ENCODE results near the gene POLE2.
A peak's percentile ranks its signal among the peaks of the same experiment; 100 is the strongest.
"Not testable (repeated sequence)": the region's sequence is repeated elsewhere in the genome, so short reads cannot be mapped to it uniquely, and the experiment has no call there.

POLE2 gene

DNA sequence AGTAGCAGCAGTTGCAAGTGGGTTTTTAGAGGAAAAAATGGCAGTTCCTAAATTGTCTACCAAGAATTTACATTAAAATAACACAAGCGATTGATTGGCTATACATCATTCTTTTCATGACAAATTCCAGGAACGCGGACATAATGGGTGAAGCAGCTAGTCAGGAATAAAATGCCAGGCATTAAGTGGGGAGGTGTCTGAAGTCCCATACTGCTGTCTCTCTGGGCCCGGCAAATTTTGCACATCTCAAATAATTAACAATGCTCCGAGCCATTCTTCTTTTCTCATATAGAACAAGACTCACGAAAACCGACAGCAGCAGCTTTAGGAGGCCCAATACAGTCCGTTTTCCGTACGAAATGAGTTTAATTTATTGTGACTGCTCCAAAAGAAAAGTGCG lies 68.3 kb downstream of the POLE2 start:
- DNase-seq (ENCODE audit: low read depth, low spot score): no peak

DNA sequence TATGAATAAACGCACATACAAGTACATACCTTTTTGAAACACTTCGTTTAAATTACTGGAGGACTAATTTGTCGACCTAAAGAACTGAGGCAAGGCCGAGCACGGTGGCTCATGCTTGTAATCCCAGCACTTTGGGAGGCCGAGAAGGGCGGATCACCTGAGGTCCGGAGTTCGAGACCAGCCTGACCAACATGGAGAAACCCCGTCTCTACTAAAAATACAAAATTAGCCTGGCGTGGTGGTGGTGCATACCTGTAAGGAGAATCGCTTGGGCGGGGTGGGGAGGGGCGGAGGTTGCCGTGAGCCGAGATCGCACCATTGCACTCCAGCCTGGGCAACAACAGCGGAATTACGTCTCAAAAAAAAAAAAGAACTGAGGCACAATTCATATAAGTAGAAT lies 68.7 kb downstream of the POLE2 start:
- not testable (repeated sequence) for DNase-seq (ENCODE audit: low read depth, low spot score)

DNA sequence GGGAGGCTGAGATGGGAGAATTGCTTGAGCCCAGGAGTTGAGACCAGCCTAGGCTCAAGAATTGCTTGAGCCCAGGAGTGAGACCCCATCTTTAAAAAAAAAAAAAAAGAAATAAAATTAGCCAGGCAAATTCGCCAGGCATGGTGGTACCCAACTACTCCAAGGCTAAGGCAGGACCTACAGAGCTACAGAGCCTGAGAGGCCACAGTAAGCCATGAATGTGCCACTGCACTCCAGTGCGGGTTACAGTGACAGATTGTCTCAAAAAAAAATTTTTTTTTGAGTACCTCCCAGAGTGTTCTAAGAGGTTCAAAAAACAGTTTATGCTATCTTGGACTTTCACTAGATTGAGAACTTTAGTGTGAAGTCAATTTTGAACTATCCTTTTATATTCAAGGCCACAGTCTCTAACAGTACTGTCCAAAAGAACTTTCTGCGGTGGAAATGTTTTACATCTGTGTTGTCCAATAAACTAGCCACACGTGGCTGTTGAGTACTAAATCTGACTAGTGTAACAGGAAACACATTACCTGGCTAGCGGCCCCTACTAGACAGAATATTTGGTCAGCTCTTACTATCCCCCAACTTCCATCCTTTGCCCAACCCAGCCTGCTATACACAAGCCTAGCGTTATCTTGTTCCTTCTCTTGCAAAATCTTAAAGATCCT lies 70.0 kb downstream of the POLE2 start:
- no peak for DNase-seq (ENCODE audit: low read depth, low spot score)

DNA sequence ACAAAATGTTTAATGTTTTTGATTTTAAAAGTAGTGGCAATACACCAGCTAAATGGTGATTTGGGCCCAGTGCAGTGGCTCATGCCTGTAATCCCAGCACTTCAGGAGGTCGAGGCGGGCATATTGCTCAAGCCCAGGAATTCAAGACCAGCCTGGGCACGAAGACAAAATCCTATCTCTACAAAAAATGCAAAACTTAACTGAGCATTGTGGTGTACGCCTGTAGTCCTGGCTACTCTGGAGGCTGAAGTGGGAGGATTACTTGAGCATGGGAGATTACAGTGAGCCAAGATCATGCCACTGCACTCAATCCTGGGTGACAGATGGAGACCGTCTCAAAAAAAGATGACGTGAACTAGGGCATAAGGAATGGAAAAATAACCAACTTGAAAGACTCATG lies 72.2 kb downstream of the POLE2 start:
- DNase-seq (ENCODE audit: low read depth, low spot score): no peak

DNA sequence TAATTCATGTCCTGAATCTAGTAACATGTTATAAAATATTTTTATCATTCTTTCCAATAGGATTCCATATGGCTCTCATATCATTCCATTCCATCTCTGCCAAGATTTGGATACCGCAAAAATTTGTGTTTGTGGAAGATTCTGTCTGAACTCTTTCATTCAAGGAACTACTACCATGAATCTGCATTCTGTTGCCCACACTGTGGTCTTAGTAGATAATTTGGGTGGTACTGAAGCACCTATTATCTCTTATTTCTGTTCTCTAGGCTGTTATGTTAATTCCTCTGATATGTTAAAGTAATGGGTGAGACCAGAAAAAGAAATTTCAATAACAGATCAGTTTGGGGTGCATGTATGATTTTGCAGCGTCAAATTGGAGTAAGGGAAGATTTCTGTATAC lies 73.8 kb downstream of the POLE2 start:
- DNase-seq (ENCODE audit: low read depth, low spot score): no peak

DNA sequence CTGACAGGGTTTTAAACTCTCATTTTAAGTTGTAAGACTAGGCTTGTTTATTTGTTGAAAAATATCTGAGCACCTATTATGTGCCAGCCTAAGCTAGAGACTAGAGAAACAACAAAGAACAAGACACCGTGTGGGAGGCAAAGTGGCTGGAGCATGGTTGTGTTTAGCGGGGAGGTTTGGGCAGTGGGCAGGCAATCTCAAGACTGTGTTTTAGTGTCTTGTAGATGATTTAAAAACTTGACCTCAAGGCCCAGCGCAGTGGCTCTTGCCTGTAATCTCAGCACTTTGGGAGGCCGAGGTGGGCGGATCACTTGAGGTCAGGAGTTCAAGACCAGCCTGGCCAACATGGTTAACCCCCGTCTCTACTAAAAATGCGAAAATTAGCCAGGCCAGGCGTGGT lies 75.3 kb downstream of the POLE2 start:
- DNase-seq (ENCODE audit: low read depth, low spot score): no peak

DNA sequence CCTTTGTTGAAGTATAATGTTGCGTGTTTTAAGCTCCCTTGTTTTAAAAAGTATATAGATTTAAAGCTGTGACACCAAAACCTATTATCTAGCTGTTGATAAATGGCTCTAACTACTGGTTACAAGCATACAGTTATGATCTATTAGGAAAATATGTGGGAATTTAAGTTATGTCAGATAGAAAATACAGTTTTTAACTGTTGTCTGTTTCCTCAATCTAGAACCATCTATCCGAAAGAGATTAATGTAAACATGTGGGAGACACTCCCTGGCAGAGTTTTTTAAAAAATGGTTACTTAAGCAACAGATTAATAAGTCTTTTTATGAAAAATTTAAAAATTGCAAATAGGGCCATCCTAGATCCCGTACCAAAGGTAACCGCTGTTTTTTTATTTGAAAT lies 75.8 kb downstream of the POLE2 start:
- no peak for DNase-seq (ENCODE audit: low read depth, low spot score)

DNA sequence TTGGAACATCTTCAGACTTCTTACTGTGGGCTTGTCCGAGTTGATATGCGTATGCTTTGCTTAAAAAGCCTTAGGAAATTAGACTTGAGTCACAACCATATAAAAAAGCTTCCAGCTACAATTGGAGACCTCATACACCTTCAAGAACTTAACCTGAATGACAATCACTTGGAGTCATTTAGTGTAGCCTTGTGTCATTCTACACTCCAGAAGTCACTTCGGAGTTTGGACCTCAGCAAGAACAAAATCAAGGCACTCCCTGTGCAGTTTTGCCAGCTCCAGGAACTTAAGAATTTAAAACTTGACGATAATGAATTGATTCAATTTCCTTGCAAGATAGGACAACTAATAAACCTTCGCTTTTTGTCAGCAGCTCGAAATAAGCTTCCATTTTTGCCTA lies 80.4 kb downstream of the POLE2 start:
- no peak for DNase-seq (ENCODE audit: low read depth, low spot score)

DNA sequence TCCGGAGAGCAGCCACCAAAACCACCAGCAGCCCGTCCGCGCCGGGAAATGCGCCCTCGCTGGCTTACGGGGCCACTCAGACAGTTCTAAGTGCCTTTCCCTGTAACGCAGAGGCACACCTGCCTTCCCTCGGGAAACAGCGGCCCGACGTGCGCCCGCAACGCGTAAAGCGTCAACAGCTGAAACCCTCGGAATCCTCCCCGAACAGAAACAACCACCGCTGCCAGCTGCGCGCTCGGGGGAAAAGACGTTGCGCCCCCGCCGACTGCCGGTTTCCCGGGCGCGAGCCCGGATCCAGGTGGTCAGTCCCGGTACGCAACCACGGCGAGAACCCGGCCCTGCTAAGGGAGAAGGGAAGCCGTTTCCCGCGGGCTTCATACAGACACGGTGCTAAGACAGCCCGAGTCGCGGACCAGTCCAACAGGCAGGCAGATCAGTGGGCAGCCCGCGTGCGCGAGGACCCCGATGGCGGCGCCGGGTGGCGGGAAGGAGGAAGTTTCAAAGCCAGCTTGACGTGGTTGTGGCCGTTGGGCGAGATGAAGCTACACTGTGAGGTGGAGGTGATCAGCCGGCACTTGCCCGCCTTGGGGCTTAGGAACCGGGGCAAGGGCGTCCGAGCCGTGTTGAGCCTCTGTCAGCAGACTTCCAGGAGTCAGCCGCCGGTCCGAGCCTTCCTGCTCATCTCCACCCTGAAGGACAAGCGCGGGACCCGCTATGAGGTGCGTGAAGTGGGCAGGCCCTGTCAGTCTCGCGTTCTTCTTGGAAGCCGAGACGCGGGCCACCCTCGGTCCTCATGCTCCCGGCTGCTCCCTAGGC lies 89.3 kb downstream of the POLE2 start, which contains the start of gene LRR1:
TSS of gene LRR1 (plus strand) at position 456 of the 816 bp plus-strand sequence. CDS start at position 537, 81 bp downstream.
- DNase-seq (ENCODE audit: low read depth, low spot score): peak; percentile 67

DNA sequence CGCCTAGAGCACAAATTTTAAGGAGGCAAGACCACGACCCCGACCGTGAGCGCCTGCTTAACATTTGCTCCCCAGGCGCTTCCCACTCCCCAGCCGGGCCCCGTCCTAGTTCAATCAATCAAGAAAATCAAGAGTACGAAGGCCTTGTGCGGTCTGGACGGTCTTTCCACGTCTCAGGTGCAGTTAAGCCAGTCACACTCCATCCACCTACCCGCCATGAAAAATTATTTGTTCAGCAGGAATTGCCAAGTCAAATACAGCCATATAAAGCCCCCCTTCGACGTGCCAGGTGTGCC lies 89.9 kb downstream of the POLE2 start:
- DNase-seq (ENCODE audit: low read depth, low spot score): no peak

DNA sequence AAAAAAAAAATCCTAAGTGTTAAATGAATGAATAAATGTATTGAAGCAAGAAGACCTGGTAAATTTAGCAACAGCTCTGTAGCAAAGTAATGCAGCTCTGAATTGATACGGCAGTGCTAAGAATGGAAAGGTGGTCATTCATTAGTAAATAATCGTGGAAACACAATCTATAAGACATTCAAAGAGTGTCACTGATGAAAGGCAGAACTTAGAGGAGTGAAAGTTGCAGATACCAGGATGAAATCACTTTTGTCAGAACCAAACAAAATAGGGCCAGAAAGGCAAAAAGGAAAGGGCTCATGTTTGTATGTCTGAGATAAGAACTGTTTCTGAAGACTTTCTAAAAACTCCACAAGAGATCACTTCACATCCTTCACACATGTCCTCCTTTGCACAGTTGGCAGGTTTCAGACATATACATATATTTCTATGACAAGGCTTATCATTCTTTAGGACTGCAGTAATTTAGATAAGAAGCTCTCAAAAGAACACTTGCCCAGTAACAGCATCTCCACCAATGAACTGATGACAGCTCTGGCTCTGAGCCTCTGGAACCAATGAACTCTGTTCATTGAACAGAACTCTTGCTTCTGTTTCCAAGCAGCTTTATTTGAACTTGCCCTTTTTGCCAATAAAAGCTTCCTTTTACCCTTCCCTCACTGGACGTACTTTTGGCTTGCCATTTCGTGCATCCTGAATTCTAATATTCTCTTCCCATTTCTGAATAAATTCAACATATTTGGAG lies 93.5 kb downstream of the POLE2 start:
- DNase-seq (ENCODE audit: low read depth, low spot score): no peak

Measured in brain pericyte (primary cell).